ENCODE data around the gene ANKS1A. TPM values are rescaled to one million over a fixed set of nuclear protein-coding genes. Genes with fewer than 3 reads are reported as not detected.

The ANKS1A gene
- total RNA-seq, 3 donors from 2014 or later (not counting 1 experiment from before 2014, with no cell fraction given), result 10.4 to 11.5 (median 10.9) TPM

GRCh38 chr6:35084511-35085203 lies 195.6 kb downstream of the ANKS1A start:
- Mint-ChIP-seq H3K9me3 (no peaks in the 10 kb centered on the region), H3K27ac (no peak overlapping the region), H3K4me3 (no peak overlapping the region), H3K4me1 (peaks cover 0 to 4% of the 10 kb centered on the region in 2 donors), H3K27me3 (ENCODE audit: low read depth in 2 of 2) (no peaks in the 10 kb centered on the region), H3K36me3 (no peaks in the 10 kb centered on the region)
- no peak overlapping the region for H3K4me3 ChIP-seq (ENCODE audit: low read length)
- H3K9me3 ChIP-seq (ENCODE audit: control insufficient read depth, insufficient read depth, low read length), result no peaks in the 10 kb centered on the region
- H3K27me3 ChIP-seq (ENCODE audit: control insufficient read depth, insufficient read depth, low read length), result no peaks in the 10 kb centered on the region
- 91% methylated on average over 12 of the region's 12 CpGs for WGBS (ENCODE audit: insufficient coverage)
- no peak overlapping the region for H3K27ac ChIP-seq (ENCODE audit: low read length)
- H3K36me3 ChIP-seq (ENCODE audit: control insufficient read depth, insufficient read depth, low read length), result peaks cover 44% of the 10 kb centered on the region
- ATAC-seq (no peak), DNase-seq (peak in 1 of 2 donors; percentile 12)
- no peak for TF ChIP-seq CTCF (IDR thresholded peaks at IDR 0.05)
- intact Hi-C loops (cut with micrococcal nuclease), result no loop called here
- no peaks in the 10 kb centered on the region for H3K4me1 ChIP-seq (ENCODE audit: control insufficient read depth, insufficient read depth, low read length)

DNA sequence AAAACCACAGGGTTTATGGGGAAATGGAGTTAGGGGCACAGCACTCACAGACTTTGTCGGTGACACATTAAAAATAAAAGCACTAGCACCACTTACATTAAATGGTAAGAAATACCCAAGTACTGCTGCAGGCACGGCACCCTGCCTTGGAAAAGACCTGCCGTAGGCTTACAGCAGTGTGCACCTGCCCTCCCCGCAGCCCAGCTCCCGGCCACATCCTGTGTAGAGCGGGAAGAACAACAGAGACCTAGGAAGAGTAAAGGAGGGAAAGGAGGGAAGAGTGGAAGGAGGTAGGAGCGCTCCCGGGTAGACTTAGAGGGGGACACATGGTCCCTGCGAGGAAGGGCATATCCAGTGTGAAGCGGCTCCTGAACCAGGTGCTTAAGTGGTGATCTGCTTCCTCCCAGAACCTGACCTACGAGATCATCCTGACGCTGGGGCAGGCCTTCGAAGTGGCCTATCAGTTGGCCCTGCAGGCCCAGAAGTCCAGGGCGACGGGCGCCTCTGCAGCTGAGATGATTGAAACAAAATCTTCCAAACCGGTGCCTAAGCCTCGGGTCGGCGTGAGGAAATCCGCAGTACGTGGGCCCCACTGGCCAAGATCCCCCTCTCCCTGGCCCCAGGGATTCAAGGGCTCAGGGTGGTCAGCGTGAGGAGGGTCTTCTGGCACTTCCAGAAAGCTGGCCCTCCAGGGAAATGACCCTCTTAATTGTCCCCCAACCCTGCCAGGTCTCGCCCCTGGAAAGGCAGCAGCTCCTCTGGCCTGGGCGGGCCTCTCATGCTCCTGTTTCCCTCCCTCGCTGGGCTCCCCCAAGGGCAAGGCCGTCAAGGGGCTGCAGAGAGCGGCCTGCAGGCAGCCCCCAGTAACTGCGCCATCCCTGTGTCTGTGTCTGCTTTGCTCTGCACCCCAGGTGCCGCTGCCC lies 196.6 kb downstream of the ANKS1A start:
- no peaks in the 10 kb centered on the region for H3K9me3 Mint-ChIP-seq
- no peaks in the 10 kb centered on the region for H3K4me1 ChIP-seq (ENCODE audit: control insufficient read depth, insufficient read depth, low read length)
- DNase-seq (peak in 1 of 2 donors; percentile 8), ATAC-seq (no peak)
- H3K27ac ChIP-seq (ENCODE audit: low read length), result no peak overlapping the region
- TF ChIP-seq CTCF (IDR thresholded peaks at IDR 0.05), result no peak
- no peaks in the 10 kb centered on the region for H3K27me3 Mint-ChIP-seq (ENCODE audit: low read depth in 2 of 2)
- intact Hi-C loops (cut with micrococcal nuclease), result no loop called here
- no peaks in the 10 kb centered on the region for H3K36me3 Mint-ChIP-seq
- peak overlapping the region in 1 of 2 donors; percentile 14 for H3K27ac Mint-ChIP-seq
- peaks cover 0 to 4% of the 10 kb centered on the region in 2 donors for H3K4me1 Mint-ChIP-seq
- peaks cover 35% of the 10 kb centered on the region for H3K36me3 ChIP-seq (ENCODE audit: control insufficient read depth, insufficient read depth, low read length)
- no peak overlapping the region for H3K4me3 Mint-ChIP-seq
- no peaks in the 10 kb centered on the region for H3K9me3 ChIP-seq (ENCODE audit: control insufficient read depth, insufficient read depth, low read length)
- WGBS (ENCODE audit: insufficient coverage), result 94% methylated on average over 30 of the region's 30 CpGs
- no peak overlapping the region for H3K4me3 ChIP-seq (ENCODE audit: low read length)
- no peaks in the 10 kb centered on the region for H3K27me3 ChIP-seq (ENCODE audit: control insufficient read depth, insufficient read depth, low read length)

- Histone ChIP-seq H3K4me1 (ENCODE audit: control insufficient read depth, insufficient read depth, low read length) (no peaks in the 10 kb centered on the region), H3K4me3 (ENCODE audit: low read length) (no peak overlapping the region), H3K9me3 (ENCODE audit: control insufficient read depth, insufficient read depth, low read length) (no peaks in the 10 kb centered on the region), H3K36me3 (ENCODE audit: control insufficient read depth, insufficient read depth, low read length) (peaks cover 29% of the 10 kb centered on the region), H3K27ac (ENCODE audit: low read length) (no peak overlapping the region), H3K27me3 (ENCODE audit: control insufficient read depth, insufficient read depth, low read length) (no peaks in the 10 kb centered on the region)
- intact Hi-C loops (cut with micrococcal nuclease), result no loop called here
- H3K9me3 Mint-ChIP-seq, result no peaks in the 10 kb centered on the region
- H3K36me3 Mint-ChIP-seq, result no peaks in the 10 kb centered on the region
- no peak overlapping the region for H3K27ac Mint-ChIP-seq
- TF ChIP-seq CTCF (IDR thresholded peaks at IDR 0.05), result no peak
- DNase-seq (no peak), ATAC-seq (no peak)
- H3K27me3 Mint-ChIP-seq (ENCODE audit: low read depth in 2 of 2), result no peaks in the 10 kb centered on the region
- no peak overlapping the region for H3K4me3 Mint-ChIP-seq
- WGBS (ENCODE audit: insufficient coverage), result 91% methylated on average over 10 of the region's 10 CpGs
- H3K4me1 Mint-ChIP-seq, result peaks cover 0 to 4% of the 10 kb centered on the region in 2 donors
Observed at GRCh38 chr6:35086282-35086632, 197.2 kb downstream of the ANKS1A start.

Measured in natural killer cell (primary cell).